ENCODE data around the gene CXCR6.

DNA sequence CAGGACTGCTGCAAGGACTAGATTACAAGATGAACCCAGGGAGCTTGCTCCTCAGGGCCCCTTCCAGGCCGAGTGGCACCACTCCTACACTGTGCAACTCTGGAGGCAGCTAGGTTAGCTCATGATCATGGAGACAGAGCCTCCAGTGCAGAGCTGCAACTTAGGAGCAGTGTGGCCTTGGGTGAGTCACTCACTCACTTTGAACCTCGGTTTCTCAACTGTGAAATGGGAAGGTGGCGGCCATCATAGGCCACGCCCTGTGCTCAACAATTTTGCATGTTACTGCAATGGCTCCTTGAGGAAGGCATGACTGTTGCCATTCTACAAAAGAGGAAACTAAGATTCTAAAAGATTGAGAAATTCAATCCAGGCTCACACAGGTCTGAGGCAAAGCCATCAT lies 11.2 kb upstream of the CXCR6 start:
- TF ChIP-seq RORB (CRISPR knock-in tag; IDR thresholded peaks at IDR 0.05) (no peak), USF2 (CRISPR knock-in tag; IDR thresholded peaks at IDR 0.05) (no peak), JUN (CRISPR knock-in tag; IDR thresholded peaks at IDR 0.05) (no peak), ETV6 (CRISPR knock-in tag; IDR thresholded peaks at IDR 0.05) (no peak), SP1 (CRISPR knock-in tag; conservative IDR thresholded peaks at IDR 0.05) (no peak), NR2C2 (CRISPR knock-in tag; IDR thresholded peaks at IDR 0.05) (no peak), ATF1 (CRISPR knock-in tag; IDR thresholded peaks at IDR 0.05) (no peak), TEAD4 (CRISPR knock-in tag; IDR thresholded peaks at IDR 0.05) (no peak), MAX (CRISPR knock-in tag; IDR thresholded peaks at IDR 0.05) (no peak)
- TF ChIP-seq, protein P1, sequence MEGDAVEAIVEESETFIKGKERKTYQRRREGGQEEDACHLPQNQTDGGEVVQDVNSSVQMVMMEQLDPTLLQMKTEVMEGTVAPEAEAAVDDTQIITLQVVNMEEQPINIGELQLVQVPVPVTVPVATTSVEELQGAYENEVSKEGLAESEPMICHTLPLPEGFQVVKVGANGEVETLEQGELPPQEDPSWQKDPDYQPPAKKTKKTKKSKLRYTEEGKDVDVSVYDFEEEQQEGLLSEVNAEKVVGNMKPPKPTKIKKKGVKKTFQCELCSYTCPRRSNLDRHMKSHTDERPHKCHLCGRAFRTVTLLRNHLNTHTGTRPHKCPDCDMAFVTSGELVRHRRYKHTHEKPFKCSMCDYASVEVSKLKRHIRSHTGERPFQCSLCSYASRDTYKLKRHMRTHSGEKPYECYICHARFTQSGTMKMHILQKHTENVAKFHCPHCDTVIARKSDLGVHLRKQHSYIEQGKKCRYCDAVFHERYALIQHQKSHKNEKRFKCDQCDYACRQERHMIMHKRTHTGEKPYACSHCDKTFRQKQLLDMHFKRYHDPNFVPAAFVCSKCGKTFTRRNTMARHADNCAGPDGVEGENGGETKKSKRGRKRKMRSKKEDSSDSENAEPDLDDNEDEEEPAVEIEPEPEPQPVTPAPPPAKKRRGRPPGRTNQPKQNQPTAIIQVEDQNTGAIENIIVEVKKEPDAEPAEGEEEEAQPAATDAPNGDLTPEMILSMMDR (IDR thresholded peaks at IDR 0.05), result no peak
- TF ChIP-seq, protein P2, sequence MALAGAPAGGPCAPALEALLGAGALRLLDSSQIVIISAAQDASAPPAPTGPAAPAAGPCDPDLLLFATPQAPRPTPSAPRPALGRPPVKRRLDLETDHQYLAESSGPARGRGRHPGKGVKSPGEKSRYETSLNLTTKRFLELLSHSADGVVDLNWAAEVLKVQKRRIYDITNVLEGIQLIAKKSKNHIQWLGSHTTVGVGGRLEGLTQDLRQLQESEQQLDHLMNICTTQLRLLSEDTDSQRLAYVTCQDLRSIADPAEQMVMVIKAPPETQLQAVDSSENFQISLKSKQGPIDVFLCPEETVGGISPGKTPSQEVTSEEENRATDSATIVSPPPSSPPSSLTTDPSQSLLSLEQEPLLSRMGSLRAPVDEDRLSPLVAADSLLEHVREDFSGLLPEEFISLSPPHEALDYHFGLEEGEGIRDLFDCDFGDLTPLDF (CRISPR knock-in tag; IDR thresholded peaks at IDR 0.05), result no peak
- TF ChIP-seq, protein P3, sequence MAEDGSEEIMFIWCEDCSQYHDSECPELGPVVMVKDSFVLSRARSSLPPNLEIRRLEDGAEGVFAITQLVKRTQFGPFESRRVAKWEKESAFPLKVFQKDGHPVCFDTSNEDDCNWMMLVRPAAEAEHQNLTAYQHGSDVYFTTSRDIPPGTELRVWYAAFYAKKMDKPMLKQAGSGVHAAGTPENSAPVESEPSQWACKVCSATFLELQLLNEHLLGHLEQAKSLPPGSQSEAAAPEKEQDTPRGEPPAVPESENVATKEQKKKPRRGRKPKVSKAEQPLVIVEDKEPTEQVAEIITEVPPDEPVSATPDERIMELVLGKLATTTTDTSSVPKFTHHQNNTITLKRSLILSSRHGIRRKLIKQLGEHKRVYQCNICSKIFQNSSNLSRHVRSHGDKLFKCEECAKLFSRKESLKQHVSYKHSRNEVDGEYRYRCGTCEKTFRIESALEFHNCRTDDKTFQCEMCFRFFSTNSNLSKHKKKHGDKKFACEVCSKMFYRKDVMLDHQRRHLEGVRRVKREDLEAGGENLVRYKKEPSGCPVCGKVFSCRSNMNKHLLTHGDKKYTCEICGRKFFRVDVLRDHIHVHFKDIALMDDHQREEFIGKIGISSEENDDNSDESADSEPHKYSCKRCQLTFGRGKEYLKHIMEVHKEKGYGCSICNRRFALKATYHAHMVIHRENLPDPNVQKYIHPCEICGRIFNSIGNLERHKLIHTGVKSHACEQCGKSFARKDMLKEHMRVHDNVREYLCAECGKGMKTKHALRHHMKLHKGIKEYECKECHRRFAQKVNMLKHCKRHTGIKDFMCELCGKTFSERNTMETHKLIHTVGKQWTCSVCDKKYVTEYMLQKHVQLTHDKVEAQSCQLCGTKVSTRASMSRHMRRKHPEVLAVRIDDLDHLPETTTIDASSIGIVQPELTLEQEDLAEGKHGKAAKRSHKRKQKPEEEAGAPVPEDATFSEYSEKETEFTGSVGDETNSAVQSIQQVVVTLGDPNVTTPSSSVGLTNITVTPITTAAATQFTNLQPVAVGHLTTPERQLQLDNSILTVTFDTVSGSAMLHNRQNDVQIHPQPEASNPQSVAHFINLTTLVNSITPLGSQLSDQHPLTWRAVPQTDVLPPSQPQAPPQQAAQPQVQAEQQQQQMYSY (CRISPR knock-in tag; IDR thresholded peaks at IDR 0.05), result no peak
- TF ChIP-seq, protein P4, sequence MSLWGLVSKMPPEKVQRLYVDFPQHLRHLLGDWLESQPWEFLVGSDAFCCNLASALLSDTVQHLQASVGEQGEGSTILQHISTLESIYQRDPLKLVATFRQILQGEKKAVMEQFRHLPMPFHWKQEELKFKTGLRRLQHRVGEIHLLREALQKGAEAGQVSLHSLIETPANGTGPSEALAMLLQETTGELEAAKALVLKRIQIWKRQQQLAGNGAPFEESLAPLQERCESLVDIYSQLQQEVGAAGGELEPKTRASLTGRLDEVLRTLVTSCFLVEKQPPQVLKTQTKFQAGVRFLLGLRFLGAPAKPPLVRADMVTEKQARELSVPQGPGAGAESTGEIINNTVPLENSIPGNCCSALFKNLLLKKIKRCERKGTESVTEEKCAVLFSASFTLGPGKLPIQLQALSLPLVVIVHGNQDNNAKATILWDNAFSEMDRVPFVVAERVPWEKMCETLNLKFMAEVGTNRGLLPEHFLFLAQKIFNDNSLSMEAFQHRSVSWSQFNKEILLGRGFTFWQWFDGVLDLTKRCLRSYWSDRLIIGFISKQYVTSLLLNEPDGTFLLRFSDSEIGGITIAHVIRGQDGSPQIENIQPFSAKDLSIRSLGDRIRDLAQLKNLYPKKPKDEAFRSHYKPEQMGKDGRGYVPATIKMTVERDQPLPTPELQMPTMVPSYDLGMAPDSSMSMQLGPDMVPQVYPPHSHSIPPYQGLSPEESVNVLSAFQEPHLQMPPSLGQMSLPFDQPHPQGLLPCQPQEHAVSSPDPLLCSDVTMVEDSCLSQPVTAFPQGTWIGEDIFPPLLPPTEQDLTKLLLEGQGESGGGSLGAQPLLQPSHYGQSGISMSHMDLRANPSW (CRISPR knock-in tag; conservative IDR thresholded peaks at IDR 0.05; ENCODE audit: low read depth), result no peak

Data from WTC11 (cell line).